Measurements from ENCODE around the gene MYO7A. TPM values are rescaled to one million over a fixed set of nuclear protein-coding genes. Genes with fewer than 3 reads are reported as not detected.

MYO7A gene
- total RNA-seq, 3 donors from 2014 or later: 2.3 to 9.9 (median 6.7) TPM

DNA sequence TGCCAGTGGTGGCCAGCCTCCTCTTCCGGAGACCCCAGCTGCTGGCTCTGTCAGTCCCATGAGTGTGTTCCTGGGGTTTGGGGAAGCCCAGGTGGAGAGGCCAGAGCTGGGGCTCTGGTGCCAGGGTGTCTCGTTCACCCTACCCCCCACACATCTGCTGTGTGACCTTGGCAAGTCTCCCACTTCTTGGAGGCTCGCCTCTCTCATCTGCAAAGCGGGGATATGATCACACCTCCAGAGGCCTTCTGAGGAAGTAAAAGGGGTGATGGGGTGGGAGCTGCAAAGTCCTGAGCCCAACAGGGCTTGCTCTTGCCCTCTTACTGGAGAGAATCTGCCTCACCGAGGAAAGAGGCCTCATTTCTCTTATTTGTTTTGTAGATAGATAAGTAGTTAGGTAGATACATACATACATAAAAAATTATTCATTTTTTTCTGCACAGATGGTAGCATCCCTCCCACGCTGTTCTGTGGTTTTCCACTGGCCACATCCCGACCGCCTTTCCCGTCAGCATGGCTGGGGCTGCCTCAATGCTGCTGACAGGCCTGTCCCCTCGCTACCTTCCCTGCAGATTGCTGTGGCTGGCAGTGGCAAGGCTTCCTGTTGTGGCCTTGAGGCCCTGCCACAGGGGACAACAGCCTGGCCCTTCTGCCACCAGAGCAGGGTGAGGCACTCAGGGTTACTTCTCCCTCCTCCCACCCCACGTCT is 23.9 kb downstream of the MYO7A start:
- H3K4me1 ChIP-seq (ENCODE audit: low read depth): peaks cover 4% of the 10 kb centered on the region
- H3K4me3 ChIP-seq: no peak overlapping the region
- H3K9me3 ChIP-seq: no peaks in the 10 kb centered on the region
- TF ChIP-seq, protein P1, sequence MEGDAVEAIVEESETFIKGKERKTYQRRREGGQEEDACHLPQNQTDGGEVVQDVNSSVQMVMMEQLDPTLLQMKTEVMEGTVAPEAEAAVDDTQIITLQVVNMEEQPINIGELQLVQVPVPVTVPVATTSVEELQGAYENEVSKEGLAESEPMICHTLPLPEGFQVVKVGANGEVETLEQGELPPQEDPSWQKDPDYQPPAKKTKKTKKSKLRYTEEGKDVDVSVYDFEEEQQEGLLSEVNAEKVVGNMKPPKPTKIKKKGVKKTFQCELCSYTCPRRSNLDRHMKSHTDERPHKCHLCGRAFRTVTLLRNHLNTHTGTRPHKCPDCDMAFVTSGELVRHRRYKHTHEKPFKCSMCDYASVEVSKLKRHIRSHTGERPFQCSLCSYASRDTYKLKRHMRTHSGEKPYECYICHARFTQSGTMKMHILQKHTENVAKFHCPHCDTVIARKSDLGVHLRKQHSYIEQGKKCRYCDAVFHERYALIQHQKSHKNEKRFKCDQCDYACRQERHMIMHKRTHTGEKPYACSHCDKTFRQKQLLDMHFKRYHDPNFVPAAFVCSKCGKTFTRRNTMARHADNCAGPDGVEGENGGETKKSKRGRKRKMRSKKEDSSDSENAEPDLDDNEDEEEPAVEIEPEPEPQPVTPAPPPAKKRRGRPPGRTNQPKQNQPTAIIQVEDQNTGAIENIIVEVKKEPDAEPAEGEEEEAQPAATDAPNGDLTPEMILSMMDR (IDR thresholded peaks at IDR 0.05): no peak
- intact Hi-C loops (cut with DNase I, micrococcal nuclease): no loop called here
- no peaks in the 10 kb centered on the region for H3K36me3 ChIP-seq (ENCODE audit: low read depth)
- ATAC-seq: peak; percentile 11
- peak in 1 of 3 donors; percentile 63 for DNase-seq

GRCh38 chr11:77152846-77153245 is 24.8 kb downstream of the MYO7A start:
- H3K4me3 ChIP-seq: no peak overlapping the region
- DNase-seq (no peak), ATAC-seq (no peak)
- H3K9me3 ChIP-seq: no peaks in the 10 kb centered on the region
- no peaks in the 10 kb centered on the region for H3K36me3 ChIP-seq (ENCODE audit: low read depth)
- intact Hi-C loops (cut with DNase I, micrococcal nuclease): no loop called here
- H3K4me1 ChIP-seq (ENCODE audit: low read depth): peaks cover 1% of the 10 kb centered on the region
- TF ChIP-seq, protein P1 (IDR thresholded peaks at IDR 0.05): no peak

GRCh38 chr11:77153276-77154185 is 25.5 kb downstream of the MYO7A start:
- Histone ChIP-seq H3K9me3 (no peaks in the 10 kb centered on the region), H3K36me3 (ENCODE audit: low read depth) (no peaks in the 10 kb centered on the region), H3K4me3 (no peak overlapping the region), H3K4me1 (ENCODE audit: low read depth) (no peaks in the 10 kb centered on the region)
- TF ChIP-seq, protein P1 (IDR thresholded peaks at IDR 0.05): no peak
- intact Hi-C loops (cut with DNase I, micrococcal nuclease): no loop called here
- ATAC-seq: no peak
- peak in 1 of 3 donors; percentile 25 for DNase-seq

DNA sequence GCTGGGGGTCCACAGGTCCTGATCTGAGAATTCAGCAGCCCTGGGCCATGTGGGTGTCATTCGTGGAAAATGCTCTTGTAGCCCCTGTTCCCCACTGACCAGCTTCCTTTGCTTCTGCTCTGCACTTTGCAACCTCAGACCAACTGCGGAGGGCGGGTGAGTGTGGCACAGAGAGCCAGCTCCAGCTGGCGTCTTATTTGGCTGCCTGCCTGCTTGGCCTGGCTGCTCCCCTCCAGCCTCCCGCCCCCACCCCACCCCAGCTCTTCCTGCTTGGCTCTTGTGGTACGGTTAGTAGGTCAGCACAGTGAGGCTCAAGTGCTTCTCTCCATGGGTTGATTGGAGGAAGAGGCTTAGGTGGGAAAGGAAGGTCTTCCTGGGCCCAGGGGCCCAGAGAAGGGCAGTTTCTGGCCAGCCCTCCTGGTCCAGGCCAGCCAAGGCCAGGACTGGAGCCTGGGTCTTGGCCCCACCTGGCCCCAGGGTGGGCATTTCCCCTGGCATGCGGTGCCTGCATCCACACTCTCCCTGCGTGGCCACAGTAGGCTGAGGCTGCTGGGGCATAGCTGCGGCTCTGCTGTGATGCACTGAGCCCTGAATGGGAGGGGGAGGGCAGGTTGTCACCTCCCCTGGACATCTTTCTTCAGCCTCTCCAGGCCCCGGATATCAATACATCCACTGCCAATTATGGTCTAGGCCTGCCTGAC is 26.5 kb downstream of the MYO7A start:
- ATAC-seq (peak; percentile 38), DNase-seq (peak in 2 of 3 donors; percentile 36 to 42)
- TF ChIP-seq, protein P1 (IDR thresholded peaks at IDR 0.05): no peak
- Histone ChIP-seq H3K4me3 (no peak overlapping the region), H3K4me1 (ENCODE audit: low read depth) (no peaks in the 10 kb centered on the region), H3K36me3 (ENCODE audit: low read depth) (no peaks in the 10 kb centered on the region), H3K9me3 (no peaks in the 10 kb centered on the region)
- intact Hi-C loops (cut with DNase I, micrococcal nuclease): no loop called here

- ATAC-seq: no peak
- Histone ChIP-seq H3K9me3 (no peaks in the 10 kb centered on the region), H3K36me3 (ENCODE audit: low read depth) (no peaks in the 10 kb centered on the region), H3K4me3 (no peak overlapping the region), H3K4me1 (ENCODE audit: low read depth) (no peaks in the 10 kb centered on the region)
- TF ChIP-seq, protein P1 (IDR thresholded peaks at IDR 0.05): no peak
- peak in 1 of 3 donors; percentile 26 for DNase-seq
- intact Hi-C loops (cut with DNase I, micrococcal nuclease): no loop called here
Measured at GRCh38 chr11:77155082-77155475, 27.0 kb downstream of the MYO7A start.
